HepG2 (cell line): Measurements from ENCODE around the gene RPLP1. TPM values are rescaled to one million over a fixed set of nuclear protein-coding genes. Genes with fewer than 3 reads are reported as not detected.

ENCODE experiments used
- ATAC-seq: fragments of 200-7000 bp; cut with Tn5 transposase; 3 replicates; pipeline ENCODE4 v1.9.1; 2020; ENCODE audit warnings: mild to moderate bottlenecking, moderate library complexity
- BruUV-seq: library from RNA; stranded (reverse); fragments of 400-500 nt; replicated peaks from 2 replicates; lab custom pipeline; 2021; lab: Mats Ljungman, UMichigan
- CTCF ChIA-PET: fragments of 300-600 bp; formaldehyde crosslinking; extraction: SDS; loops from one replicate; lab custom pipeline; 2021; ENCODE audit warnings: low total read pairs, inconsistent platforms, low intra/inter-chr PET ratio; lab: Yijun Ruan, JAX
- POLR2A ChIA-PET: fragments of 350-600 bp; sonication (Branson Sonifier 250); formaldehyde crosslinking; loops from one replicate; lab custom pipeline; 2020; ENCODE audit warnings: antibody characterized with exemption, inconsistent platforms; lab: Yijun Ruan, JAX
- DNase-seq: peaks from one replicate; pipeline ENCODE4 v3.0.0-alpha.2; 2015; ENCODE audit warnings: low spot score
- FAIRE-seq: peaks from 3 replicates; lab custom pipeline; 2011; peaks lifted over from hg19 to GRCh38; lab: Jason Lieb, UNC
- H2AFZ ChIP-seq: one replicate; pipeline ENCODE4 v1.6.1; 2011; ENCODE audit warnings: low read length, inconsistent platforms
- H3K27ac ChIP-seq: fragments of 300-600 bp; 3 replicates; pipeline ENCODE4 v1.8.0; 2011; ENCODE audit warnings: mixed run types, mild to moderate bottlenecking, mixed read lengths, low read length, inconsistent platforms; ENCODE audit not compliant: insufficient read depth; ENCODE audit errors: extremely low read length
- H3K27me3 ChIP-seq, 2 experiments: fragments of 200-600 bp in 1 of 2; 2 replicates in 1 of 2; 3 replicates in 1 of 2; pipeline versions ENCODE4 v1.6.0 to v1.8.0; 2011; ENCODE audit warnings: low read length in 2 of 2, mild to moderate bottlenecking in 2 of 2, moderate library complexity in 2 of 2, inconsistent platforms in 1 of 2; ENCODE audit not compliant: insufficient read depth in 2 of 2, control insufficient read depth in 1 of 2
- H3K36me3 ChIP-seq, 2 experiments: fragments of 200-600 bp in 1 of 2; replicated peaks in 1 of 2; 2 replicates in 1 of 2; 3 replicates in 1 of 2; pipeline versions ENCODE4 v1.5.1 to v1.8.0; 2011; ENCODE audit warnings: low read length in 2 of 2, inconsistent platforms in 1 of 2; ENCODE audit not compliant: insufficient read depth in 2 of 2, control insufficient read depth in 1 of 2
- H3K4me1 ChIP-seq: 2 replicates; pipeline ENCODE4 v1.5.1; 2012; ENCODE audit warnings: low read length, inconsistent platforms; ENCODE audit not compliant: insufficient read depth
- H3K4me2 ChIP-seq: 2 replicates; pipeline ENCODE4 v1.6.0; 2011; ENCODE audit warnings: low read depth, low read length, inconsistent platforms
- H3K4me3 ChIP-seq, 3 experiments: fragments of 200-600 bp in 1 of 3; sonication (generic), shearing (Covaris generic) in 1 of 3; replicated peaks in 1 of 3; 2 replicates each; pipeline ENCODE4 v1.5.1; 2011 to 2016; ENCODE audit warnings: low read length in 3 of 3, inconsistent platforms in 2 of 3, low read depth in 2 of 3, mild to moderate bottlenecking in 2 of 3, control low read depth in 1 of 3, mixed read lengths in 1 of 3; ENCODE audit not compliant: insufficient read depth in 1 of 3
- H3K79me2 ChIP-seq: one replicate; pipeline ENCODE4 v1.6.1; 2011; ENCODE audit warnings: low read length, inconsistent platforms; ENCODE audit not compliant: insufficient read depth
- H3K9ac ChIP-seq: 2 replicates; pipeline ENCODE4 v1.6.0; 2011; ENCODE audit warnings: mild to moderate bottlenecking, low read depth, low read length, inconsistent platforms; ENCODE audit not compliant: insufficient read depth
- H3K9me3 ChIP-seq: 2 replicates; pipeline ENCODE4 v1.5.1; 2012; ENCODE audit warnings: mild to moderate bottlenecking, low read length
- H4K20me1 ChIP-seq: 2 replicates; pipeline ENCODE4 v1.6.0; 2011; ENCODE audit warnings: inconsistent platforms, mild to moderate bottlenecking, low read length, moderate library complexity; ENCODE audit not compliant: insufficient read depth
- FOXK2 ChIP-seq: fragments of 450-650 bp; IDR thresholded peaks from 2 replicates; pipeline ENCODE4 v1.6.1; 2016
- KLF16 ChIP-seq, 2 experiments: sonication (generic) in 1 of 2; formaldehyde crosslinking in 1 of 2; IDR thresholded peaks; 2 replicates each; pipeline versions ENCODE4 v1.6.1 to v1.8.0; 2016 to 2023; ENCODE audit warnings: missing genetic modification reagents in 2 of 2, missing compliant biosample characterization in 1 of 2
- ZBED4 ChIP-seq: sonication (generic); formaldehyde crosslinking; IDR thresholded peaks from 2 replicates; pipeline ENCODE4 v1.4.0; 2020; ENCODE audit warnings: missing genetic modification reagents, borderline replicate concordance
- ZFP90 ChIP-seq: sonication (generic); formaldehyde crosslinking; IDR thresholded peaks from 2 replicates; pipeline ENCODE4 v1.8.0; 2022; ENCODE audit warnings: missing genetic modification reagents, mild to moderate bottlenecking, inconsistent platforms, borderline replicate concordance
- ZNF160 ChIP-seq: sonication (generic); formaldehyde crosslinking; IDR thresholded peaks from 2 replicates; pipeline ENCODE4 v1.8.0; 2022; ENCODE audit warnings: mild to moderate bottlenecking, inconsistent platforms, missing genetic modification reagents
- ZNF615 ChIP-seq: sonication (generic); formaldehyde crosslinking; IDR thresholded peaks from 2 replicates; pipeline ENCODE4 v1.5.0; 2020; ENCODE audit warnings: mild to moderate bottlenecking, missing genetic modification reagents, borderline replicate concordance
- WGBS: methylation state at CpG from one replicate; pipeline ENCODE4 v1.1.6; 2017; ENCODE audit warnings: low lambda C conversion rate; 5-methylcytosine and 5-hydroxymethylcytosine counted together
- in situ Hi-C: cut with HindIII; loops from 2 replicates; pipeline ENCODE4 v1.10.0; 2017; ENCODE audit warnings: low pct_unique_long_range_greater_than_20kb; ENCODE audit not compliant: extremely low pct_ligation_motif_present
- intact Hi-C: fragments of 100-400 bp; cut with micrococcal nuclease; formaldehyde crosslinking; loops from one replicate; pipeline ENCODE4 v1.10.0; 2022; ENCODE audit not compliant: unreplicated experiment
- polyA plus RNA-seq, 8 experiments: library from polyadenylated mRNA; depleted of rRNA in 3 of 8; stranded (reverse) in 7 of 8; unstranded in 1 of 8; fragments of >200 nt; fragmentation: Illumina TruSeq in 4 of 8; extraction: Trizol in 4 of 8; gene quantifications; 2 replicates each; pipeline versions ENCODE4 v1.2.1 to v1.2.3, GENCODE V29; 2011 to 2016; ENCODE audit warnings: low read depth in 4 of 8, missing spikeins in 1 of 8, mixed read lengths in 1 of 8; ENCODE audit not compliant: insufficient read depth in 1 of 8
- total RNA-seq, 5 experiments: library from RNA; depleted of rRNA; stranded (reverse); fragments of >200 nt; fragmentation: Illumina TruSeq; extraction: Trizol; gene quantifications; 2 replicates each; pipeline ENCODE4 v1.2.3, GENCODE V29; 2016; ENCODE audit warnings: low read depth in 1 of 5

RPLP1 gene
- total and polyA plus RNA-seq, 2 of the 13 experiments (the other 11 are each of a cell fraction or from before 2014, with no cell fraction given), result 817 to 929 TPM

- peaks cover 10% of the 10 kb centered on the region for H3K4me1 ChIP-seq
- POLR2A ChIA-PET, result interaction anchor here (0.8 kb wide), 1 partner anchor 15 kb away, joined by 3 read pairs; the partner anchor contains the start of gene RPLP1
- CTCF ChIA-PET, result no interaction called here
- no peaks in the 10 kb centered on the region for H3K9me3 ChIP-seq
- DNase-seq (no peak), ATAC-seq (no peak), FAIRE-seq (no peak)
- no peaks in the 10 kb centered on the region for H4K20me1 ChIP-seq
- no peak overlapping the region for H3K27ac ChIP-seq
- TF ChIP-seq ZFP90, result no peak
- TF ChIP-seq ZNF160 (CRISPR knock-in tag), result no peak
- TF ChIP-seq FOXK2, result no peak
- H3K27me3 ChIP-seq, result peaks cover 6 to 41% of the 10 kb centered on the region in 2 experiments
- no TSS peak for BruUV-seq
- in situ Hi-C loops (loop anchor here (25.0 kb wide), 2 partner anchors 620 to 655 kb away; partner anchors contain the start of genes ANP32A and TLE3), intact Hi-C loops (no loop called here)
- H3K9ac ChIP-seq, result no peak overlapping the region
- no peaks in the 10 kb centered on the region for H3K79me2 ChIP-seq
- H3K4me3 ChIP-seq, result no peak overlapping the region
- 6% methylated on average over 8 of the region's 11 CpGs for WGBS
- no peak overlapping the region for H3K4me2 ChIP-seq
- no peaks in the 10 kb centered on the region for H3K36me3 ChIP-seq
- H2AFZ ChIP-seq, result no peak overlapping the region
Observed at GRCh38 chr15:69467636-69468035, 15.0 kb downstream of the RPLP1 start.

GRCh38 chr15:69468241-69469121, 15.9 kb downstream of the RPLP1 start:
- POLR2A ChIA-PET, result no interaction called here
- Histone ChIP-seq H3K9ac (no peak overlapping the region), H3K4me1 (peaks cover 4% of the 10 kb centered on the region), H3K79me2 (no peaks in the 10 kb centered on the region), H3K4me3 (no peak overlapping the region), H4K20me1 (no peaks in the 10 kb centered on the region)
- 25% methylated on average over 18 of the region's 19 CpGs for WGBS
- CTCF ChIA-PET, result no interaction called here
- in situ Hi-C loops, result loop anchor here (25.0 kb wide), 2 partner anchors 619 to 656 kb away; partner anchors contain the start of genes ANP32A and TLE3
- intact Hi-C loops, result no loop called here
- peak; percentile 37; the same call in 2 of the 3 replicates for ATAC-seq
- TF ChIP-seq KLF16 (CRISPR knock-in tag; IDR thresholded peaks at IDR 0.05), result no peak
- no peak for TF ChIP-seq ZBED4 (CRISPR knock-in tag)
- no peak for TF ChIP-seq ZNF615 (CRISPR knock-in tag)
- TF ChIP-seq, all 625 proteins: peak for 0
- Histone ChIP-seq H3K9me3 (no peaks in the 10 kb centered on the region), H2AFZ (no peak overlapping the region), H3K4me2 (no peak overlapping the region), H3K27ac (no peak overlapping the region), H3K36me3 (no peaks in the 10 kb centered on the region), H3K27me3 (peaks cover 6 to 41% of the 10 kb centered on the region in 2 experiments)
- BruUV-seq, result no TSS peak
- DNase-seq, result no peak
- FAIRE-seq, result no peak
